WTC11 (cell line): Measurements from ENCODE around the gene SEMA3C. TPM values are rescaled to one million over a fixed set of nuclear protein-coding genes. Genes with fewer than 3 reads are reported as not detected.
A peak's percentile ranks its signal among the peaks of the same experiment; 100 is the strongest.

Experiments used
- ATAC-seq: fragments of 200-7000 bp; cut with Tn5 transposase; 2 replicates; pipeline ENCODE4 v1.10.0; 2021; ENCODE audit warnings: mild to moderate bottlenecking, moderate library complexity
- CTCF ChIA-PET: fragments of 300-600 bp; sonication (Branson Sonifier 250); formaldehyde crosslinking; loops from one replicate; lab custom pipeline; 2021; ENCODE audit warnings: antibody characterized with exemption; lab: Charles Lee
- POLR2A ChIA-PET: fragments of 350-600 bp; sonication (Branson Sonifier 250); formaldehyde crosslinking; loops from one replicate; lab custom pipeline; 2021; ENCODE audit warnings: antibody characterized with exemption; lab: Charles Lee
- DNase-seq: peaks from one replicate; pipeline ENCODE4 v3.0.0; 2021; ENCODE audit warnings: low spot score
- H3K27ac Mint-ChIP-seq: 2 replicates; pipeline ENCODE4 v1.8.0; 2021; ENCODE audit warnings: mixed read lengths
- H3K27me3 Mint-ChIP-seq: 2 replicates; pipeline ENCODE4 v1.8.0; 2021; ENCODE audit warnings: low read depth, mild to moderate bottlenecking, moderate library complexity, mixed read lengths
- H3K36me3 Mint-ChIP-seq: 2 replicates; pipeline ENCODE4 v1.8.0; 2021; ENCODE audit warnings: mixed read lengths
- H3K4me1 Mint-ChIP-seq: 2 replicates; pipeline ENCODE4 v1.8.0; 2022; ENCODE audit warnings: mixed read lengths
- H3K4me3 Mint-ChIP-seq: 2 replicates; pipeline ENCODE4 v1.8.0; 2021; ENCODE audit warnings: mild to moderate bottlenecking, moderate library complexity, mixed read lengths
- H3K9me3 Mint-ChIP-seq: 2 replicates; pipeline ENCODE4 v1.8.0; 2021; ENCODE audit warnings: mixed read lengths
- AR ChIP-seq: fragments of 250-450 bp; sonication (Bioruptor Pico); IDR thresholded peaks from 2 replicates; pipeline ENCODE4 v1.9.0; 2021; ENCODE audit warnings: mild to moderate bottlenecking
- ATF1 ChIP-seq: sonication (generic); formaldehyde crosslinking; IDR thresholded peaks from 2 replicates; pipeline ENCODE4 v1.8.1; 2023; ENCODE audit warnings: mild to moderate bottlenecking, moderate library complexity, missing genetic modification reagents
- ATF3 ChIP-seq: sonication (generic); formaldehyde crosslinking; conservative IDR thresholded peaks from 2 replicates; pipeline ENCODE4 v1.8.1; 2022; ENCODE audit warnings: mild to moderate bottlenecking, missing genetic modification reagents
- CREM ChIP-seq: sonication (generic); formaldehyde crosslinking; IDR thresholded peaks from 2 replicates; pipeline ENCODE4 v1.8.1; 2022; ENCODE audit warnings: mild to moderate bottlenecking, missing genetic modification reagents, moderate library complexity
- CTCF ChIP-seq: fragments of 200-600 bp; IDR thresholded peaks from 2 replicates; pipeline ENCODE4 v1.8.0; 2022; ENCODE audit warnings: antibody characterized with exemption
- ESRRA ChIP-seq: sonication (generic); formaldehyde crosslinking; IDR thresholded peaks from 2 replicates; pipeline ENCODE4 v1.8.1; 2022; ENCODE audit warnings: mild to moderate bottlenecking, missing genetic modification reagents, borderline replicate concordance
- FOXK1 ChIP-seq: sonication (generic); formaldehyde crosslinking; IDR thresholded peaks from 2 replicates; pipeline ENCODE4 v1.8.0; 2022; ENCODE audit warnings: mild to moderate bottlenecking, moderate library complexity, missing genetic modification reagents
- GABPB1 ChIP-seq: sonication (generic); formaldehyde crosslinking; IDR thresholded peaks from 2 replicates; pipeline ENCODE4 v1.8.1; 2023; ENCODE audit warnings: mild to moderate bottlenecking, missing genetic modification reagents
- RORB ChIP-seq: fragments of 250-450 bp; sonication (Bioruptor Pico); IDR thresholded peaks from 2 replicates; pipeline ENCODE4 v1.9.0; 2021; ENCODE audit warnings: mild to moderate bottlenecking
- SOX15 ChIP-seq: fragments of 250-450 bp; sonication (Bioruptor Pico); IDR thresholded peaks from 2 replicates; pipeline ENCODE4 v1.9.0; 2021; ENCODE audit warnings: mild to moderate bottlenecking
- TEAD1 ChIP-seq: sonication (generic); formaldehyde crosslinking; IDR thresholded peaks from 2 replicates; pipeline ENCODE4 v1.8.0; 2022; ENCODE audit warnings: mild to moderate bottlenecking, missing genetic modification reagents
- TP53 ChIP-seq: sonication (generic); formaldehyde crosslinking; IDR thresholded peaks from 2 replicates; pipeline ENCODE4 v1.8.1; 2023; ENCODE audit warnings: mild to moderate bottlenecking, missing genetic modification reagents
- ZNF121 ChIP-seq: sonication (generic); formaldehyde crosslinking; IDR thresholded peaks from 2 replicates; pipeline ENCODE4 v1.8.0; 2023; ENCODE audit warnings: missing genetic modification reagents
- ZNF138 ChIP-seq: sonication (generic); formaldehyde crosslinking; conservative IDR thresholded peaks from 2 replicates; pipeline ENCODE4 v1.8.1; 2022; ENCODE audit warnings: mild to moderate bottlenecking, moderate library complexity, missing genetic modification reagents
- ZNF423 ChIP-seq: fragments of 250-450 bp; sonication (Bioruptor Pico); IDR thresholded peaks from 2 replicates; pipeline ENCODE4 v2.1.2; 2022; ENCODE audit warnings: mild to moderate bottlenecking, moderate library complexity
- ZNF425 ChIP-seq: fragments of 250-450 bp; sonication (Bioruptor Pico); conservative IDR thresholded peaks from 2 replicates; pipeline ENCODE4 v1.9.0; 2021; ENCODE audit warnings: mild to moderate bottlenecking
- ZNF671 ChIP-seq: fragments of 250-450 bp; sonication (Bioruptor Pico); IDR thresholded peaks from 2 replicates; pipeline ENCODE4 v1.8.0; 2021; ENCODE audit warnings: mild to moderate bottlenecking
- total RNA-seq: library from RNA; stranded (reverse); gene quantifications from 3 replicates; pipeline ENCODE4 v1.2.3, GENCODE V29; 2021
- TF ChIP-seq, protein P1 (sequence below): sonication (generic); formaldehyde crosslinking; IDR thresholded peaks from 2 replicates; pipeline ENCODE4 v1.8.1; 2022; ENCODE audit warnings: mild to moderate bottlenecking, missing genetic modification reagents, moderate library complexity, borderline replicate concordance
- TF ChIP-seq, protein P2 (sequence below): sonication (generic); formaldehyde crosslinking; IDR thresholded peaks from 2 replicates; pipeline ENCODE4 v1.8.0; 2023; ENCODE audit warnings: mild to moderate bottlenecking, missing genetic modification reagents
- TF ChIP-seq, protein P3 (sequence below): fragments of 250-450 bp; sonication (Bioruptor Pico); IDR thresholded peaks from 2 replicates; pipeline ENCODE4 v1.8.0; 2021; ENCODE audit warnings: mild to moderate bottlenecking
- TF ChIP-seq, protein P4 (sequence below): sonication (generic); formaldehyde crosslinking; IDR thresholded peaks from 2 replicates; pipeline ENCODE4 v1.8.0; 2022; ENCODE audit warnings: mild to moderate bottlenecking, missing genetic modification reagents

Gene SEMA3C
- total RNA-seq, 1 experiment from 2014 or later = 2.1 TPM

GRCh38 chr7:80724249-80724871, 194.5 kb downstream of the SEMA3C start (continued):
- no peak for TF ChIP-seq ATF3 (CRISPR knock-in tag)
- TF ChIP-seq ZNF425 (CRISPR knock-in tag) = no peak
- TF ChIP-seq CREM = no peak
- TF ChIP-seq TP53 (CRISPR knock-in tag) = no peak
- no peak for TF ChIP-seq FOXK1 (CRISPR knock-in tag)
- TF ChIP-seq, protein P1, sequence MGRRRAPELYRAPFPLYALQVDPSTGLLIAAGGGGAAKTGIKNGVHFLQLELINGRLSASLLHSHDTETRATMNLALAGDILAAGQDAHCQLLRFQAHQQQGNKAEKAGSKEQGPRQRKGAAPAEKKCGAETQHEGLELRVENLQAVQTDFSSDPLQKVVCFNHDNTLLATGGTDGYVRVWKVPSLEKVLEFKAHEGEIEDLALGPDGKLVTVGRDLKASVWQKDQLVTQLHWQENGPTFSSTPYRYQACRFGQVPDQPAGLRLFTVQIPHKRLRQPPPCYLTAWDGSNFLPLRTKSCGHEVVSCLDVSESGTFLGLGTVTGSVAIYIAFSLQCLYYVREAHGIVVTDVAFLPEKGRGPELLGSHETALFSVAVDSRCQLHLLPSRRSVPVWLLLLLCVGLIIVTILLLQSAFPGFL (CRISPR knock-in tag) = no peak

DNA sequence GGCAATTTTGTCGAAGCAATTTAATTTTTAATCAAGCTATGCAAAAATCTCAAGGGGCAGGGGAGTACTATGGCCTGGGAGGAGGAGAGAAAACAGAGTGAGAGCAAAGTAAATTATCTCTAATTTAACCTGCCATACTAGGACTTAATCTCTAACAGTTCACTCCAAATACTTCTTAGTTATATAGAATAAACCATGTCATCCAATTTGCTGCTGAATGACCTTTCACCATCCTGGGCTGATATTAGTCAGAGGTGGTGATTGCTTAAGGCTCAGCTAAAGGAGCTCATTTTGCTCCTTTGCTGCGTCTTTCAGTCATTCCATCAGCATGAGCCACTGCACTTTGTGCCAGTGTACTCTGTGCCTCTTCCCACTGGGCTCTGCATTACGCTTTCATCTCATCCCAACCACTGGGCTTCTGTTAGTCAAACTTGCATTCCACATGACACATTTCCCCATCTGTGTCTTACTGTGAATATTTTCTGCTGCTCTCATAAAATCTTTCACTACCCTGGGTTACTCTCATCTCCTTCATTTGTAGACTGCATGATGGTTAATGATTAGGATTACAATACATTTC, 196.1 kb downstream of the SEMA3C start:
- Mint-ChIP-seq H3K4me1 (peaks cover 64% of the 10 kb centered on the region), H3K27me3 (no peaks in the 10 kb centered on the region), H3K4me3 (peak overlapping the region; percentile 10; the same call in 1 of the 2 replicates), H3K9me3 (no peaks in the 10 kb centered on the region), H3K27ac (peak overlapping the region; percentile 98), H3K36me3 (no peaks in the 10 kb centered on the region)
- ChIA-PET CTCF (interaction anchor here (0.6 to 1.7 kb wide), 2 partner anchors 10 to 339 kb away, joined by 3 to 6 read pairs; no protein-coding TSS in a partner anchor), POLR2A (interaction anchor here (0.7 kb wide), 1 partner anchor 842 kb away, joined by 4 read pairs; no protein-coding TSS in a partner anchor)
- no peak for DNase-seq
- peak; percentile 57 for ATAC-seq
- TF ChIP-seq GABPB1 (CRISPR knock-in tag) = no peak
- TF ChIP-seq CTCF = no peak
- TF ChIP-seq ZNF671 (CRISPR knock-in tag) = no peak
- TF ChIP-seq, protein P2, sequence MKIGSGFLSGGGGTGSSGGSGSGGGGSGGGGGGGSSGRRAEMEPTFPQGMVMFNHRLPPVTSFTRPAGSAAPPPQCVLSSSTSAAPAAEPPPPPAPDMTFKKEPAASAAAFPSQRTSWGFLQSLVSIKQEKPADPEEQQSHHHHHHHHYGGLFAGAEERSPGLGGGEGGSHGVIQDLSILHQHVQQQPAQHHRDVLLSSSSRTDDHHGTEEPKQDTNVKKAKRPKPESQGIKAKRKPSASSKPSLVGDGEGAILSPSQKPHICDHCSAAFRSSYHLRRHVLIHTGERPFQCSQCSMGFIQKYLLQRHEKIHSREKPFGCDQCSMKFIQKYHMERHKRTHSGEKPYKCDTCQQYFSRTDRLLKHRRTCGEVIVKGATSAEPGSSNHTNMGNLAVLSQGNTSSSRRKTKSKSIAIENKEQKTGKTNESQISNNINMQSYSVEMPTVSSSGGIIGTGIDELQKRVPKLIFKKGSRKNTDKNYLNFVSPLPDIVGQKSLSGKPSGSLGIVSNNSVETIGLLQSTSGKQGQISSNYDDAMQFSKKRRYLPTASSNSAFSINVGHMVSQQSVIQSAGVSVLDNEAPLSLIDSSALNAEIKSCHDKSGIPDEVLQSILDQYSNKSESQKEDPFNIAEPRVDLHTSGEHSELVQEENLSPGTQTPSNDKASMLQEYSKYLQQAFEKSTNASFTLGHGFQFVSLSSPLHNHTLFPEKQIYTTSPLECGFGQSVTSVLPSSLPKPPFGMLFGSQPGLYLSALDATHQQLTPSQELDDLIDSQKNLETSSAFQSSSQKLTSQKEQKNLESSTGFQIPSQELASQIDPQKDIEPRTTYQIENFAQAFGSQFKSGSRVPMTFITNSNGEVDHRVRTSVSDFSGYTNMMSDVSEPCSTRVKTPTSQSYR = no peak
- TF ChIP-seq RORB (CRISPR knock-in tag) = no peak
- TF ChIP-seq, protein P3, sequence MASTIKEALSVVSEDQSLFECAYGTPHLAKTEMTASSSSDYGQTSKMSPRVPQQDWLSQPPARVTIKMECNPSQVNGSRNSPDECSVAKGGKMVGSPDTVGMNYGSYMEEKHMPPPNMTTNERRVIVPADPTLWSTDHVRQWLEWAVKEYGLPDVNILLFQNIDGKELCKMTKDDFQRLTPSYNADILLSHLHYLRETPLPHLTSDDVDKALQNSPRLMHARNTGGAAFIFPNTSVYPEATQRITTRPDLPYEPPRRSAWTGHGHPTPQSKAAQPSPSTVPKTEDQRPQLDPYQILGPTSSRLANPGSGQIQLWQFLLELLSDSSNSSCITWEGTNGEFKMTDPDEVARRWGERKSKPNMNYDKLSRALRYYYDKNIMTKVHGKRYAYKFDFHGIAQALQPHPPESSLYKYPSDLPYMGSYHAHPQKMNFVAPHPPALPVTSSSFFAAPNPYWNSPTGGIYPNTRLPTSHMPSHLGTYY (CRISPR knock-in tag) = no peak
- no peak for TF ChIP-seq AR (CRISPR knock-in tag)
- TF ChIP-seq ATF1 (CRISPR knock-in tag) = no peak
- TF ChIP-seq, protein P4, sequence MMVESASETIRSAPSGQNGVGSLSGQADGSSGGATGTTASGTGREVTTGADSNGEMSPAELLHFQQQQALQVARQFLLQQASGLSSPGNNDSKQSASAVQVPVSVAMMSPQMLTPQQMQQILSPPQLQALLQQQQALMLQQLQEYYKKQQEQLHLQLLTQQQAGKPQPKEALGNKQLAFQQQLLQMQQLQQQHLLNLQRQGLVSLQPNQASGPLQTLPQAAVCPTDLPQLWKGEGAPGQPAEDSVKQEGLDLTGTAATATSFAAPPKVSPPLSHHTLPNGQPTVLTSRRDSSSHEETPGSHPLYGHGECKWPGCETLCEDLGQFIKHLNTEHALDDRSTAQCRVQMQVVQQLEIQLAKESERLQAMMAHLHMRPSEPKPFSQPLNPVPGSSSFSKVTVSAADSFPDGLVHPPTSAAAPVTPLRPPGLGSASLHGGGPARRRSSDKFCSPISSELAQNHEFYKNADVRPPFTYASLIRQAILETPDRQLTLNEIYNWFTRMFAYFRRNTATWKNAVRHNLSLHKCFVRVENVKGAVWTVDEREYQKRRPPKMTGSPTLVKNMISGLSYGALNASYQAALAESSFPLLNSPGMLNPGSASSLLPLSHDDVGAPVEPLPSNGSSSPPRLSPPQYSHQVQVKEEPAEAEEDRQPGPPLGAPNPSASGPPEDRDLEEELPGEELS (CRISPR knock-in tag) = no peak
- no peak for TF ChIP-seq ZNF121 (CRISPR knock-in tag)
- TF ChIP-seq SOX15 = no peak
- no peak for TF ChIP-seq ZNF423
- no peak for TF ChIP-seq ZNF138
- no peak for TF ChIP-seq TEAD1
- TF ChIP-seq ESRRA (CRISPR knock-in tag) = no peak
